ENCODE data around the gene RHO.
"Not testable (repeated sequence)": the region's sequence is repeated elsewhere in the genome, so short reads cannot be mapped to it uniquely, and the experiment has no call there.

RHO gene

DNA sequence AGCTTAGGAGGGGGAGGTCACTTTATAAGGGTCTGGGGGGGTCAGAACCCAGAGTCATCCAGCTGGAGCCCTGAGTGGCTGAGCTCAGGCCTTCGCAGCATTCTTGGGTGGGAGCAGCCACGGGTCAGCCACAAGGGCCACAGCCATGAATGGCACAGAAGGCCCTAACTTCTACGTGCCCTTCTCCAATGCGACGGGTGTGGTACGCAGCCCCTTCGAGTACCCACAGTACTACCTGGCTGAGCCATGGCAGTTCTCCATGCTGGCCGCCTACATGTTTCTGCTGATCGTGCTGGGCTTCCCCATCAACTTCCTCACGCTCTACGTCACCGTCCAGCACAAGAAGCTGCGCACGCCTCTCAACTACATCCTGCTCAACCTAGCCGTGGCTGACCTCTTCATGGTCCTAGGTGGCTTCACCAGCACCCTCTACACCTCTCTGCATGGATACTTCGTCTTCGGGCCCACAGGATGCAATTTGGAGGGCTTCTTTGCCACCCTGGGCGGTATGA is at the start of gene RHO:
RHO (plus strand) TSS at position 51 of the 512 bp plus-strand sequence; CDS start at position 146, 95 bp downstream.
- DNase-seq, result no peak

DNA sequence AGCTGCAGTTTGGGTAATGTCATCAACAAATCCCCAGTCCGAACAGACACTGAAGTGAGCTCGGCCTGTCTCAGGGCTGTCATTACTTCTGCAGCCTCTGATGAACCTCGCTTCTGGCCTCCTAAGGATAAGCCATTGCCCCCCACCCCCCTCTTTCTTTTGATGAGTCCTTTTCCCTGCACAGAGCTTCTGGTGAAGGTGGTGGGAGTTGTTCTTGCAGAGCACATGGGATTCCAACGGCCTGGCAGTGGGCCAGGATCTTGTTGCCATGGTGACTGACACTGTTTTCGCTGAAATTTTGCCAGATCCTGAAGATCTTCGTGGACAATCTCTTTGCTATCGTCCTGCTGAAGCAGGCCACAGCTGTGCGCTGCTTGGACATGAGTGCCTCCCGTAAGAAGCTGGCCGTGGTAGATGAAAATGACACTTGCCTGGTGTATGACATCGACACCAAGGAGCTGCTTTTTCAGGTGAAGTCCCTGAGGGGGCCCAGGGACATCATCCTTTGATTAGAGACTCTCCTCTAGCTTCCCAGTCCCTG is 47.1 kb upstream of the RHO start:
- not testable (repeated sequence) for DNase-seq

DNA sequence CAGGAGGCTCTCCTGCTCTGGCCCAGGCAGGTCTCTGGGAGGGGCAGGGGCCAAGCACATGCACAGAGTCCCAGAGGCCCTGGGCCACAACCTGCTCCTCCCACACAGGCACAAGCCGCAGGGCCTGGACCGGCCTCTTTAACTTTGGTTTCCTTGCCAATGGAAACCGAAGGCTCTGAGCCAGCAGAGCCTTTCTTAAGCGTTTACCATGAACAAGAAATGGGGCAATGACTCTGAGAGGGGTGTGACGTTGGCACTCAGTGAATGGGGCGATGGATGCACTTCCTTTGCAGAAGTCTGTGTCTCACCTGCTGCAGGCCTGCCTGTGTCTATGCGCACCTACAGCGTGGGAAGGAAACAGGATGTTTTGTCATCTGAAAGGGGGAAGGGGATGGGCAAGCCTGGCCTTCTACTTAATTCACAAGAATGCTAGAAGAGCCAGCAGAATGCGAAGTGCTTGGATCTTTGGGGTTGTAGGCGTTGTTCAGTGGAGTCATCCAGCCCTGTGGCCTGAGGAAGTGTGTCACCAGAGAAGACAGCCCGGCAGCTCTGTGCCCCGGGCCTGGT is 46.6 kb upstream of the RHO start:
- DNase-seq, result no peak

DNA sequence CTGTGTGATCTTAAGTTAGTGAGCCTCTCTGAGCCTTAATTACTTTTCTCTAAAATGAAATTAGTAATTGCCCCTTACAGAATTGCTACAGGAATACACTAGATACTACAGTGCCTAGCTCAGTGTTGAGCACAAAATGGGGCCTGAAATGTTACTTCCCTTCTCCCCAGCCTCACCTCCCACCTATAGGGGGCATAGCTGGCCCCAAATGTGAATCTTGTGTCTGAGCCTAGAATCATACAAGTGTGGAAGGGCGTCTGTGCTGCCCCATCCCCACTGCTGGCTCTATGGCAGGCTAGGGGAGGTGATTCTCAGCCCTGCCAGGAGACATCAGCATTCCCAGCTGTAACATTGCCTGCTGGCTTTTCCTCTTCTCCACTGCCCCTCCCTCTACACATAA is 45.7 kb upstream of the RHO start:
- no peak for DNase-seq

DNA sequence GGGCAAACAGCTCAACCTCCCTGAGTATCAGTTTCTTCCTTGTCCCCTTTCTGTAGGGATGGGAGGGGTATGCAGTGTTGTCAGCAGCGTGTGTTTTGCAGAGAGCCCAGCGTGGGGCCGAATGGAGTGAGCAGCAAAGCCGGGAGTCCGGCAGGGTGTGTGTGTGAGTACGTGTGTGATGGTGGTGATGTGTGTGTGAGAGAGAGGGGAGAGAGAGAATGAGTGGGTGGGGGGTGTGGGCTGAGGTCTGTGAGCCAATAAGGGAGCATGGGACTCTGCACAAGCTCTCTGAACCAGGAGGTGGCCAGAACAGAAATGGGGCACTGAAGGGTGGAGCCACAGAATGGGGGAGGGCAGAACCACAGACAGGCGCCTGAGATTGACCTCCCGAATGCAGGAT is 44.6 kb upstream of the RHO start:
- DNase-seq, result no peak

DNA sequence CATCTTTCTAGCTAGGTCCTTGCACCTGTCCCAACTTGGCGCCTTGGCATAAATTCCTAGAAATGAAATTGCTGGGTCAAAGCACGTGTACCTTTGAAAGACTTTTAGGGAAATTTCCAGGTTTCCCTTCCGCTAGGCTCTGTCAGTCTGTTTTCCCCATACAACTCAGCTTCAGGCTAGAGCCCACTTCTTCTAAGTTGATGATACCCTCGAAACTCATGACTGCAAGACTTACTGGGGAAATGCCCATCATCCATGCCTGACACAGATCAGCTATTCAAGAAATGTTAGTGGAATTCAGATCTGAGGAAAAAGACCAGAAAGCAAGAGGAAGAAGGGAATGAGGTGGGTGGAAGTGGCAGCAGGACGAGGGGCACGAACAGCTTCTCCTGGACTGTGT is 43.3 kb upstream of the RHO start:
- DNase-seq, result not testable (repeated sequence)

DNA sequence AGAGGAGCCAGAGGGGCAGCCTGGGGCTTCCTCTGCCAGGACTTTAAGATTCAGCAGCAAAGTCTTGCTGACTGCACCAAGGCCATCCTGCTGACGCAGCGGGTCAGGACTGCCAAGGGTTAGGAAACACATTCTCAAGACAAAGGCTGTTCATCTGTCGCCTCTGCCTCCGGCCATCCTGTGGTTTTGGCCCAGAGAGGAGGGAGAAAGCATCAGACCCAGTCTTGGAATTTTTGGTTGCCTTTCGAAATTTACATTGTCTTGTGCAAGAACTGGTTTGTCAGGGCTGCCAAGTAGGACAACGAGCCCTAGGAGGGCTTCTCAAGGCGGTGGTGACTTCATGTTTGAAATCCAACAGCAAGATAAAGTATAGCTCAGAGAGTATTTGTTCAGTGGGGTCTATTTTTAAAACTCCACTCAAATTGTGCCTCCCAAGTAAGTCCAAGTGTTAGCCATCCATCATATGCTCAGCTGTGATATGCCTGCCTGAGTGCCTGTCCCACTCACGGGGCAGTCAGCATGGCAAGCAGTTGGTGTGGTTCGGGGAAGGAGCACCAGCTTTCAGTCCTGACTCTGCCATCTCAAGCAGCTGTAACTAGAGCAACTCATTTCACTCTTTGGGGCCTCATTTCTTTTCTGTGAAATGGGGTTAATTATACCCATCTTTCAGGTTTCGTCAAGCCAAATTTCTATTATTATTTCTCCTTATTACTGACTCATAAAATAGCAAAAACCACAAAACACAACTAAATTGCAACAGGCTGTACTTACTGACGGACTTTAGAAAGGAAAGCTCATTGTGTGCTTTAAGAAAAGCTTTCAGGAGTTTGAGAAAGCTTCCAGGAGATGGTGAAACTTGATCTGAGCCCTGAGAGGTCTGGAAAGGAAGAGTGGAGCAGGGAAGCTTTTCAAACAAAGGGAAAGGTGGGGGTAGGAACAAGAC is 42.4 kb upstream of the RHO start:
- no peak for DNase-seq

DNA sequence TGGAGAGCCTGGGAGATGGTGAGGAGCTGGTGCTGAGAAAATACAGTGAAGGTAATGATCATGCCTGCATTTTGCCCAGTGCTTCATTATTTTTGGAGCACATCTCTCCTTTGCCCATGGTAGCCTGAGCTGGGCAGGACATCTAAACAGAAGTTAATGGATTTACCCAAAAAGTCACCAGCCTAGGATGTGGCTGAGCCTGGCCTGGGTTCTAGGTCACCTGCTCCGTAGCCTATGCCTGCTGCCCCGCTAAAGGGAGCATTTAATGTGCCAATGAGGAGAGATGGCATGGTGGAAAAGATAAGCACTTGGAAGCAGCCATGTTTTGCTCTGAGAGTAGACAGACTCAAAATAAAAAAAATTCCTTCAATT is 41.8 kb upstream of the RHO start:
- DNase-seq, result no peak

DNA sequence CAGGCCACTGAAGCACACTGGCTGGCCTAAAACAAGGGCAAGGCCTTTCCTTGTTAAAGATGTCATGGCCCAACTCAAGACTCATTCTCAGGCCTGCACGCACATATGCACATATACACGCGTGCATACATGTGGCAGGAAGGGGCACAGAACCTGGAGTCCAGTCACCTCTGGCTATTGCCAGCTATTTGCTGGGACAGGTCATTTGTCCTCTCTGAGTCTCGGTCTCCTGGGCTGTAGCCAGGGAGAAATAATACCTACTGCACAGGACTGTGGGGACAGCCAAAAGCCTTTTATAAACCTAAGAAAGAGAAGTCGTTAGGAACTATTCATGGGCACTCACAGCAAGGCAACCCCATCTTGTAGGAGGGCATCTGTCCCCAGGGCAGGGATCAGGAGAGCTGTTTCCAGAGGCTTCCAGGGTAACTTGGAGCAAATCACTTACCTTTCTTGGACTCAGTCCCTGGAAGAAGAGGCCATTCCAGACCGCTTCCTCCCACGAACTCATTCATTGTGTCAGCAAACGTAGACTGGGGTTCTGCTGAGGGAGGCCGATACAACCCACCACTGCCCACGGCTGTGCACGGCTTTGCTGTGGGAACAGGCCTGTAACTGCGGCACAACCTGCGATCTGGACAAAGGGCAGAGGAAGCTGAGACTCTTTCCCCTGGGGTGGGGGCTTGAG is 41.1 kb upstream of the RHO start:
- no peak for DNase-seq

DNA sequence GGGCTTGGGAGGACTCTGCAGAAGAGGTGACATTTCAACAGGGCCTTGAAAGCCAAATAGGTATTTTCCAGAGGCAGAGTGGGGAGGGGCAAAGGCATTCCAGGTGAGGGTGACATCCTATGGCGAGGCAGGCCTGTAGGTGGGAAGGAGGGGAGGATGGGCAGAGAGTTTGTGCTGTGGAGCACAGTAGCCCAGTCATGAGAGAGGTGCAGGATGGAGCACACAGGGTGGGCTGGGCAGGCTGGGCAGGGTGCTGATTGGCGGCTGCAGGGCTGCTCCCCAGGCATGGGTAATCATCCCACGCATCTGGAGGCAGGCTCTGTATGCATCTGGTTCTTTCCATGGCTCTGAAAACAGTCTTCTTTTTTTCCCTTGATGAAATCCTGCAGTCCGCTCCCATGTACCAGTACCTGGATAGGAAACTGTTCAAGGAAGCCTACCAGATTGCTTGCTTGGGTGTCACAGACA is 40.5 kb upstream of the RHO start:
- DNase-seq, result not testable (repeated sequence)

DNA sequence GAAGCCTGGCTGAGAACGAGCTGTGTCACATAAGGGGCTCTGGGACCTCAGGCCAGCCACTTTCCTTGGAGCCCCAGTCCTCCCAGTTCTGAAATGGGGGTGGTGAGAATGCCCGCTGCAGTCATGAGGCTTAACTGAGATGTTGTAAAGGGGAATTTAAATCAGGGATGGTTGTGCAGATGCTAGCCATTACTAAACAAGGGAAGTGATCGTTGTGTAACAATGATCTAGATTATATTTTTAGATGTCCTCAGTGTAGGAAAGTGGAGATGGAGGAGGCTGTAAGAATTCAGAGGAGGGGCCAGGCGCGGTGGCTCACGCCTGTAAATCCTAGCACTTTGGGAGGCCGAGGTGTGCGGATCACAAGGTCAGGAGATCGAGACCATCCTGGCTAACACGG is 39.2 kb upstream of the RHO start:
- DNase-seq, result not testable (repeated sequence)

DNA sequence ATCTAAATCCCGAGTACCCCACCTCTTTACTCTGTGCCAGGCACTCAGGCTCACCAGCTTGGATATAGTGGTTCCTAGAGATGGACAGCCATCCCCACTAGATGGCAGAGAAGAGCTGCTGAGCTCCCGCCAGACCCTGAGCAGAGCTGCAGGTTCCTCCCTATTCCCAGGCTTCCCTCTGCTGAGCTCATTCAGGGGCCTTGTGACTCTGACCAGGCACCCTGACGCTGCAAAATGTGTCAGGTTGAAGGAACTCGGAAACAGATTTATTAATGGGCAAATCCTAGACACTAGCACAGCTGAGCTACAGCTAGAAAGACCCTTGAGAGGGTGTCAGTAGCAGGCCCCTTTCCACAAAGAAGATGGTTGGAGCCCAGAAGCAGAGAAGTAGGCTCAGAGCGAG is 38.2 kb upstream of the RHO start:
- peak; percentile 63 for DNase-seq

DNA sequence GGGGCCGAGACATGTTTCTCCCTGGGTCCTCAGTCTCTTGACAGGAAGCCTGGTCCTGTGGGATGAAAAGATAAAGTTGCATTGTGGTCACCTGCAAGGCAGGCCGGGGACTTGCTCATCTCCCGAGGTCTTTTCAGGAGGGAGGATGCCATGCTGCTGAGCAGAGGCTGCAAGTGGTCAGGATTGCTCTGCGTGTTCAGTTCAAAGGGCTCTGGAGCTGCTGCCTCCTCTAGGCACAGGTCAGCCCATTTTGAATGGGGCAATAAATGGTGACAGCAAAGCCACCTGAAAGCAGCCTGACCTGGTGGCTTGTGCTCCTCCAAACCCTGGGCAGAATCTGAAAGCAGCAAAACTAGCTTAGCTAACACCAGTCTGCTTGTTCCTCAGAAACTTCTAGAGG is 37.4 kb upstream of the RHO start:
- not testable (repeated sequence) for DNase-seq

DNA sequence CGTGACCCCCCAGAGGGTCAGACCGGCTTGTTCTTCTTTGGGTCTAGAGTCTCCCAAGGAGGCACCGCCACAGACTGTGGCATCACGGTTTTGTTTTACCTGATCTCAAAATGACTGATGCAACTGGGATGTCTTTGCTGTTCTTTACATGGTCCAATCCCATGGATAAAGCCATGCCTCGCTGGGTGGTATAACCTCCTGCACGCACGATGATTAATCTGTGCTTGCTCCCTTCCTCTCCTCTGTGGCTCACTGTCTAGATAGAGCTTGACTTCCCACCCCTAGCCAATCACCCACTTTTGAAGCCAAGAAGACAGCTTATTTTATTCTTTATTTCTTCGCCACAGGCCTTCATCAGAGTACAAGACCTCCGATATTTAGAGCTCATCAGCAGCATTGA is 36.6 kb upstream of the RHO start:
- no peak for DNase-seq

DNA sequence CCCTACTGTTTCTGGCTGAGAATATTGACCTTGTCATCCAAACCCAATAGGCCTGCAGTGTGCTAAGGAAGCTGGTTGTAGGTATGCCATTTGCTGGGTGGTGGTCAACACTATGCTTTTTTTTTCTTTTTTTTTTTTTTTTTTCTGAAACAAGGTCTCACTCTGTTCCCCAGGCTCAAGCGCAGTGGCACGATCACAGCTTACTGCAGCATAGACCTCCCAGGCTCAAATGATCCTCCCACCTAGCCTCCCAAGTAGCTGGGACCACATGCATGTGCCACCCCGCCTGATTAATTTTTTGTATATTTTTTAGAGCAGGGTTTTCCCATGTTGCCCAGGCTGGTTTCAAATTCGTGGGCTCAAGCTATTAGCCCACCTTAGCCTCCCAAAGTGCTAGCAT is 35.7 kb upstream of the RHO start:
- DNase-seq, result no peak

DNA sequence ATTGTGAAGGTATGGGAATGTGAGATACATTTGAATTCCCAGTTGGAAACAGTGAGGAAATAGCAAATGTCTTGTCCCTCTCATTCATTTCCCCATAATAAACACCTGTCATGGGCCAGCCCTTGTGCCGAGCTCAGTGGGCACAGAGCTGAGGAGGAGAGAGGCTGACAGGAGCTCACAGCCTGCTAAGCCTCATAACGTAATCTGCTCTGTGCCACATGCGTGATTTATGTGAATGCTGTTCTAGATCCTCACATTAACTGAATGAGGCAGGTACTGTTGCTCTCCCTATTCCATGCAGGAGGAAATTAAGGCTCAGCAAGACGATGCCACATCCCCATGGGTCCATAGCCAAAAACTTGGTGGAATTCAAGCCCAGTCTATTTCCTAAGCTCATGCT is 35.2 kb upstream of the RHO start:
- no peak for DNase-seq

DNA sequence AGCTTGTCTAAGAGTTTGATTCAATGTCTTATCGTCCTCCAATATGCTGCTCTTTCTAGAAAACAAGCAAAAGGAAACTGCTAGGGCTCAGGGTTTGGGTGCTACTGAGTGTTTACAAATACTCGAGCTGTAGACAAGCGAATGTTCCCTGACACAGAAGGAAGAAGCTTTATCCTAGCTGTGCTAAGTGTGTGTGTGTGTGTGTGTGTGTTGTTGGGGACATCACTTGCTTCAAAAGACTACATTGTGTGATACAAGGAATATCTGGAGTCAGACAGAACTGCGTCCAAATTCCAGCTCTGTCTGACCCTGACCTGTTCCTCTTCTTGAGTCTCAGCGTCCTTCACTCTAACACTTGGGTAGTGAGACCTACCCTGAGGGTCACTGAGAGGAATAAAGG is 33.9 kb upstream of the RHO start:
- DNase-seq, result not testable (repeated sequence)

DNA sequence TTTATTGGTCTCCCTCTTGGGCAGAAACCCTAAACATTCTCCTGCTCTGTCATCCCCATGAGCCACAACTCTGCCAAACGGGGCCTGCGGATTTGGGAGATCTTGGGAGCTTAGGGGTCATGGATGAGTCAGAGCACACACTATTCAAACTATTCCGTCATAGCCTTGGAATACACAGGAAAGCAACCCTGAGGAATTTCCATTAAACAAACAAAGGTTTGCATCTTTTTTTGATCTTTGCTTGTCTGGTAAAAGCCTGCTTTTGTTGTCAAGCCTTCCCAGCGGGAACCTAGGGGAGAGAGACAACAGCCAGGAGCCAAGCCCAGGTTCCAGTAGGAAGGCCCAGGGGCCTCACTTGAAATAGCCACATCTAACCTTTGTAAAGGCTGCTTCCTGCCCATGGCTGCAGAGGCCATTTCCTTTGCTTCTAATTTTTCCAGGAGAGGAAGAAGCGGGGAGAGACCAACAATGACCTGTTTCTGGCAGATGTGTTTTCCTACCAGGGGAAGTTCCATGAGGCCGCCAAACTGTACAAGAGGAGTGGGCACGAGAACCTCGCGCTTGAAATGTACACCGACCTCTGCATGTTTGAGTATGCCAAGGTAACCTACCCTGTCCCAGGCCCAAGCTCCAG is 33.3 kb upstream of the RHO start:
- DNase-seq, result not testable (repeated sequence)

DNA sequence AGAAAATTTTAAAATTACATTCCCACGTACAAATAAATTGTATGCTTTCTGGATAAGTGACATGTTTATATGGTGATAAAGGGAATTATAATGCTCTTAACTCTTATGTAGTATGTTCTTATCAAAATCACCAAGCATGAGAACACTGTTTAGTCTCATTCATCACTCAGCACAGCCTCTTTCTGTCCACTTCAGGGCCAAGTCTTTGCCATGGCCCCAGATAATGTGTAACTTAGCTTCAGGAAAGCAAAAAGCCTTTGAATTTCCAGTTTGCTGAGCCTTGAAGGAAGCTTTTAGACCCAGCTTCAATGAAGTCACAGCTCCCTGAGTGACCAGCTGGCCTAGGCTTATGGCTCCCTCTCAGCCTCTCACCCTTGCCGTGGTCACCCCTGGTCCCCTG is 30.6 kb upstream of the RHO start:
- not testable (repeated sequence) for DNase-seq

DNA sequence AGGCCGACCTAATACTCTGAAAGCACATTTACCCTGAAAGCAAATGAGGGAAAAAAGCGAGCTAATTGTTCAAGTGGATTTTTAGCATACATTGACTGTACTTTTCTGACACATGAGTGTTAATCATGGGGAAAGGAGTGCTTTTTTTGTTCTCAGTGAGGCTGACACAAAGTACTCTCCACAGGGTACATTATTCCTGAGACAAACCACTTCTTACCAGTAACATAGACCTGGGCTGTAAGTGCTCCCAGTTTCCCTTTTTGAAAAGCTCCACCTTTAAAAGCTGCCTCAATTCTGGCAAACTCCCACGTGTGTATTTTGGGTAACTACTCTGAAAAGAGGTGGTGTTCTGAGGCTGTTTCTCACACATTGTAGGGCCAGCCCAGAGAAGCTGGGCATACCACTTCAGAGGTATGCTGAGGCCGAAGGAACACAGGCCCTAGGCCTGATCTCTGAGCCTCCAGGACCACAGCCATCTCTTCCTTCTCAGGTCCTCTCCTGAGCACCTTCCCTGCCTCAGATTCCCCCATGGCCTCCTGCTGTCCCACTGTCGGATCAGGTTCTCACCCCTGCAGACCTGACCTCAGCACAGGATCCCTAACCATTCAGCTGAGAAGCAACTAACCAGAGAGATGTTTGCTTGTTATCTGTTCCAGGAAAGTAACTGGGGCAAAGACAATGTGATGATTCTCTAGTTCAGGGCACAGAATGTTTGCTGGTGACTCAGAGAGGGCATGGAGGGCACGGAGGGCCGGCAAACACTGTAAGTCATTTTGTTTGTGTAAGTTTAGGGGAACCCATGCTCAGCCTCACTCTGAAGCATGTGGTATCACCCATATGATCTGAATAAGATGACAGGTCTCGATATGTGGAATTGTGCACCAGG is 29.6 kb upstream of the RHO start:
- not testable (repeated sequence) for DNase-seq

DNA sequence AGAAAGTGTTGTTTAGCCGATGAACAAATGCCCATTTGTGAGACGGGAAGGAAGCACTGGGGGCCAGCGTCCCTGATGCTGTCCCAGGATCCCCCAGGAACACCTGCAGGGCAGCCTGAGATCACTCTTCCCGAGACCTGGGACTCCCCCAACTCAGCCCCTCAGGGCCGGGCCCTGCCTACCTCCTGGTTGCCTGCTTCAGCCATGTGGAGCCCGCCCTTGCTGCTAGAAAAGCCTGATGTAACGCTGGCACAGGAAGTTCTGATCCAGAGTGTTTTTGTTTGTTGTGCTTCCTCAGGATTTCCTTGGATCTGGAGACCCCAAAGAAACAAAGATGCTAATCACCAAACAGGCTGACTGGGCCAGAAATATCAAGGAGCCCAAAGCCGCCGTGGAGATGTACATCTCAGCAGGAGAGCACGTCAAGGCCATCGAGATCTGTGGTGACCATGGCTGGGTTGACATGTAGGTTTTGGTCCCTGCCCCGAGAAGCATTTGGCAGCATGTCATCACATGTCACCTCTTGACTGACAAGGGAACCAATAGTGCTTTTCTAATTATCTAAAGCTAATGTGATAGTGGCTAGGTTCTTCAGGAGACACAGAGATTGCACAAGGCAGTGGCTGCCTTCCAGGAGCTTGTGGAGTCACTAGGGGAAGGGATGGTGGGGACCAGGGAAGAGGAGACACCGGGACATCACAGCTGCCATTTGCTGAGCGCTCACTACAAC is 28.7 kb upstream of the RHO start:
- not testable (repeated sequence) for DNase-seq

Measured in DMS153 (cell line).